K562 (cell line): Measurements from ENCODE around the gene DSTYK. TPM values are rescaled to one million over a fixed set of nuclear protein-coding genes. Genes with fewer than 3 reads are reported as not detected.
"Not testable (repeated sequence)": the region's sequence is repeated elsewhere in the genome, so short reads cannot be mapped to it uniquely, and the experiment has no call there.

ENCODE experiments used
- ATAC-seq: fragments of 200-7000 bp; cut with Tn5 transposase; 3 replicates; pipeline ENCODE4 v1.9.1; 2020; ENCODE audit warnings: moderate library complexity
- BruUV-seq: library from RNA; stranded (reverse); fragments of 400-500 nt; replicated peaks from 2 replicates; lab custom pipeline; 2021; lab: Mats Ljungman, UMichigan
- CTCF ChIA-PET: fragments of 300-600 bp; formaldehyde crosslinking; extraction: SDS; loops from one replicate; lab custom pipeline; 2021; ENCODE audit warnings: low intra/inter-chr PET ratio; lab: Yijun Ruan, JAX
- POLR2A ChIA-PET: fragments of 300-600, 350-650 bp; sonication (Branson Sonifier 250); formaldehyde crosslinking; extraction: SDS; loops from one replicate; lab custom pipeline; 2021; ENCODE audit warnings: antibody characterized with exemption, inconsistent platforms; lab: Yijun Ruan, JAX
- DNase-seq, 4 experiments: peaks; one replicate each; pipeline versions ENCODE4 v3.0.0 to v3.0.0-alpha.2; 2011 to 2018; ENCODE audit warnings: low spot score in 3 of 4, mixed read lengths in 3 of 4; ENCODE audit errors: extremely low read depth in 1 of 4
- FAIRE-seq: peaks from 2 replicates; lab custom pipeline; 2011; peaks lifted over from hg19 to GRCh38; lab: Jason Lieb, UNC
- H2AFZ ChIP-seq: 2 replicates; pipeline ENCODE4 v1.6.0; 2011; ENCODE audit warnings: low read depth, low read length, control low read depth, inconsistent platforms
- H3K27ac ChIP-seq: fragments of 200-600 bp; 3 replicates; pipeline ENCODE4 v1.8.0; 2011; ENCODE audit warnings: low read depth, mild to moderate bottlenecking, control low read depth, inconsistent platforms, low read length, moderate library complexity, mixed read lengths; ENCODE audit errors: extremely low read depth
- H3K27me3 ChIP-seq, 2 experiments: fragments of 300-600 bp in 1 of 2; 2 replicates in 1 of 2; 3 replicates in 1 of 2; pipeline versions ENCODE4 v1.6.0 to v1.8.0; 2011; ENCODE audit warnings: inconsistent platforms in 2 of 2, low read length in 2 of 2, mild to moderate bottlenecking in 1 of 2, mixed read lengths in 1 of 2, moderate library complexity in 1 of 2; ENCODE audit not compliant: control insufficient read depth in 2 of 2, insufficient read depth in 2 of 2
- H3K36me3 ChIP-seq: fragments of 300-600 bp; 3 replicates; pipeline ENCODE4 v1.8.0; 2011; ENCODE audit warnings: mild to moderate bottlenecking, low read length, inconsistent platforms; ENCODE audit not compliant: control insufficient read depth, insufficient read depth
- H3K4me1 ChIP-seq, 2 experiments: fragments of 200-600 bp in 1 of 2; replicated peaks in 1 of 2; 2 replicates in 1 of 2; 3 replicates in 1 of 2; pipeline versions ENCODE4 v1.5.1 to v1.8.0; 2011; ENCODE audit warnings: inconsistent platforms in 2 of 2, low read length in 2 of 2, mild to moderate bottlenecking in 1 of 2, mixed read lengths in 1 of 2, moderate library complexity in 1 of 2; ENCODE audit not compliant: control insufficient read depth in 2 of 2, insufficient read depth in 2 of 2
- H3K4me2 ChIP-seq: 2 replicates; pipeline ENCODE4 v1.6.1; 2011; ENCODE audit warnings: low read length, control low read depth, inconsistent platforms, mixed read lengths; ENCODE audit not compliant: insufficient read depth
- H3K4me3 ChIP-seq: fragments of 200-600 bp; sonication (generic), shearing (Covaris generic); 2 replicates; pipeline ENCODE4 v1.5.1; 2016; ENCODE audit warnings: control low read depth, inconsistent platforms
- H3K79me2 ChIP-seq: fragments of 200-600 bp; 3 replicates; pipeline ENCODE4 v1.8.0; 2011; ENCODE audit warnings: low read length, inconsistent platforms; ENCODE audit not compliant: control insufficient read depth, insufficient read depth
- H3K9ac ChIP-seq, 2 experiments: 2 replicates each; pipeline versions ENCODE4 v1.6.0 to v1.6.1; 2011; ENCODE audit warnings: low read depth in 2 of 2, low read length in 2 of 2, control low read depth in 1 of 2, inconsistent platforms in 1 of 2, mild to moderate bottlenecking in 1 of 2, mixed read lengths in 1 of 2; ENCODE audit not compliant: insufficient read depth in 1 of 2
- H3K9me1 ChIP-seq: one replicate; pipeline ENCODE4 v1.6.0; 2011; ENCODE audit warnings: inconsistent platforms, mild to moderate bottlenecking, low read length, moderate library complexity; ENCODE audit not compliant: control insufficient read depth, insufficient read depth
- H3K9me3 ChIP-seq: replicated peaks from 2 replicates; pipeline ENCODE4 v1.5.1; 2011; ENCODE audit warnings: low read depth, low read length, inconsistent platforms; ENCODE audit not compliant: control insufficient read depth, insufficient read depth
- H4K20me1 ChIP-seq: replicated peaks from 2 replicates; pipeline ENCODE4 v1.6.1; 2011; ENCODE audit warnings: low read length, inconsistent platforms, mixed read lengths; ENCODE audit not compliant: control insufficient read depth, insufficient read depth
- CBX1 ChIP-seq: sonication (generic); IDR thresholded peaks from 2 replicates; pipeline ENCODE4 v1.6.1; 2016; ENCODE audit warnings: antibody characterized with exemption, low read depth, mild to moderate bottlenecking
- CBX3 ChIP-seq, 2 experiments: IDR thresholded peaks; 1 replicate in 1 of 2; 2 replicates in 1 of 2; pipeline ENCODE4 v1.6.1; 2012; ENCODE audit warnings: inconsistent platforms in 2 of 2, low read length in 2 of 2, borderline replicate concordance in 1 of 2, control low read depth in 1 of 2
- CBX5 ChIP-seq: IDR thresholded peaks from 2 replicates; pipeline ENCODE4 v1.6.1; 2014; ENCODE audit warnings: low read depth, borderline replicate concordance
- GABPB1 ChIP-seq: sonication (generic); formaldehyde crosslinking; IDR thresholded peaks from 2 replicates; pipeline ENCODE4 v1.8.0; 2022; ENCODE audit warnings: mild to moderate bottlenecking, missing genetic modification reagents
- HLTF ChIP-seq: fragments of 450-650 bp; IDR thresholded peaks from 2 replicates; pipeline ENCODE4 v1.6.1; 2016
- KAT7 ChIP-seq: sonication (generic); formaldehyde crosslinking; IDR thresholded peaks from 2 replicates; pipeline ENCODE4 v1.8.0; 2022; ENCODE audit warnings: missing genetic modification reagents, mild to moderate bottlenecking, borderline replicate concordance
- MTA3 ChIP-seq: fragments of 450-650 bp; formaldehyde crosslinking; IDR thresholded peaks from 2 replicates; pipeline ENCODE4 v1.6.1; 2017; ENCODE audit warnings: mild to moderate bottlenecking, borderline replicate concordance
- TRIM24 ChIP-seq, 2 experiments: fragments of 450-650 bp; IDR thresholded peaks; 2 replicates each; pipeline ENCODE4 v1.6.1; 2016
- XRCC3 ChIP-seq: fragments of 450-650 bp; IDR thresholded peaks from 2 replicates; pipeline ENCODE4 v1.6.1; 2017; ENCODE audit warnings: mild to moderate bottlenecking, moderate library complexity
- ZEB2 ChIP-seq: fragments of 450-650 bp; IDR thresholded peaks from 2 replicates; pipeline ENCODE4 v1.6.1; 2016
- ZFP36 ChIP-seq: fragments of 150-350 bp; IDR thresholded peaks from 2 replicates; pipeline ENCODE4 v1.6.1; 2018; ENCODE audit warnings: low read length, low read depth; ENCODE audit not compliant: partially characterized antibody
- ZNF280B ChIP-seq: fragments of 250-450 bp; sonication (Bioruptor Pico); IDR thresholded peaks from 2 replicates; pipeline ENCODE4 v1.5.1; 2021; ENCODE audit warnings: mild to moderate bottlenecking
- ZNF445 ChIP-seq: fragments of 250-450 bp; sonication (Bioruptor Pico); IDR thresholded peaks from 2 replicates; pipeline ENCODE4 v1.4.0; 2020; ENCODE audit warnings: low read depth, mild to moderate bottlenecking, moderate library complexity
- ZNF785 ChIP-seq: fragments of 250-450 bp; sonication (Bioruptor Pico); IDR thresholded peaks from 2 replicates; pipeline ENCODE4 v1.4.0; 2020; ENCODE audit warnings: mild to moderate bottlenecking
- WGBS: fragments of 100-300 bp; shearing (Covaris generic); methylation state at CpG from one replicate; pipeline ENCODE4 v1.1.6; 2016; ENCODE audit warnings: low coverage, mixed read lengths; ENCODE audit not compliant: insufficient coverage; ENCODE audit errors: missing lambda C conversion rate; 5-methylcytosine and 5-hydroxymethylcytosine counted together
- in situ Hi-C: fragments of 300-500 bp; cut with MboI; formaldehyde crosslinking; loops from 4 replicates; pipeline ENCODE4 v1.15.0; 2018; ENCODE audit warnings: inconsistent platforms, mixed read lengths
- intact Hi-C: fragments of 100-400 bp; cut with micrococcal nuclease; formaldehyde crosslinking; loops from 2 replicates; pipeline ENCODE4 v1.14.2; 2022
- polyA plus RNA-seq, 8 experiments: library from polyadenylated mRNA; depleted of rRNA in 4 of 8; stranded (reverse) in 5 of 8; unstranded in 3 of 8; fragments of >200 nt; fragmentation: Nextera tagmentation in 2 of 8; fragmentation: Illumina TruSeq in 1 of 8; extraction: Ambion mirVana in 2 of 8; extraction: Trizol in 1 of 8; gene quantifications; 2 replicates each; pipeline versions ENCODE4 v1.2.1 to v1.2.3, GENCODE V29; 2011 to 2014; ENCODE audit warnings: inconsistent platforms in 1 of 8, missing spikeins in 1 of 8
- total RNA-seq, 7 experiments: library from RNA; depleted of rRNA in 6 of 7; stranded (reverse); fragments of >200 nt in 6 of 7; fragmentation: Illumina TruSeq in 2 of 7; extraction: Trizol in 2 of 7; gene quantifications; 2 replicates each; pipeline versions ENCODE4 v1.2.1 to v1.2.3, GENCODE V29; 2011 to 2021; ENCODE audit warnings: low replicate concordance in 1 of 7
- TF ChIP-seq, protein P1 (sequence below): sonication (generic); formaldehyde crosslinking; IDR thresholded peaks from 2 replicates; pipeline ENCODE4 v1.8.0; 2022; ENCODE audit warnings: missing genetic modification reagents, mild to moderate bottlenecking, moderate library complexity, borderline replicate concordance
- TF ChIP-seq, protein P2 (sequence below): sonication (generic); formaldehyde crosslinking; IDR thresholded peaks from 2 replicates; pipeline ENCODE4 v1.8.0; 2022; ENCODE audit warnings: mild to moderate bottlenecking, missing genetic modification reagents
- TF ChIP-seq, protein P3 (sequence below): fragments of 200-800 bp; sonication (Bioruptor generic); IDR thresholded peaks from 2 replicates; pipeline ENCODE4 v1.6.1; 2017; ENCODE audit warnings: missing genetic modification characterization, missing compliant biosample characterization

Gene DSTYK
- total and polyA plus RNA-seq, 9 of the 15 experiments (the other 6 are each of a cell fraction or from before 2014, with no cell fraction given), result 4.2 to 7.1 (median 6.2) TPM

GRCh38 chr1:205155665-205156377, 55.7 kb downstream of the DSTYK start:
- H2AFZ ChIP-seq, BruUV-seq, H3K27me3 ChIP-seq, H3K9me1 ChIP-seq, H3K4me3 ChIP-seq, ATAC-seq, H4K20me1 ChIP-seq, POLR2A ChIA-PET, H3K4me2 ChIP-seq, FAIRE-seq, in situ Hi-C loops, H3K27ac ChIP-seq, CTCF ChIA-PET, H3K79me2 ChIP-seq, H3K9ac ChIP-seq: not testable (repeated sequence)
- 91% methylated on average over 3 of the region's 3 CpGs for WGBS
- intact Hi-C loops, result loop anchor here (5.0 kb wide), 1 partner anchor 56 kb away; the partner anchor contains the start of gene DSTYK
- Histone ChIP-seq H3K4me1 (peaks cover 7 to 21% of the 10 kb centered on the region in 2 experiments), H3K9me3 (peaks cover 26% of the 10 kb centered on the region), H3K36me3 (peaks cover 71% of the 10 kb centered on the region)
- peak in 1 of 4 experiments; percentile 12 for DNase-seq
- TF ChIP-seq ZFP36, result peak; percentile 85
- TF ChIP-seq CBX1, result peak; percentile 97
- peak; percentile 55; the same call in 1 of the 2 replicates for TF ChIP-seq MTA3
- 0 out of 2 replicates have a peak, but pooled peaks have one; percentile 50 for TF ChIP-seq KAT7
- TF ChIP-seq XRCC3, result peak; percentile 99; the same call in 1 of the 2 replicates
- TF ChIP-seq, protein P1, sequence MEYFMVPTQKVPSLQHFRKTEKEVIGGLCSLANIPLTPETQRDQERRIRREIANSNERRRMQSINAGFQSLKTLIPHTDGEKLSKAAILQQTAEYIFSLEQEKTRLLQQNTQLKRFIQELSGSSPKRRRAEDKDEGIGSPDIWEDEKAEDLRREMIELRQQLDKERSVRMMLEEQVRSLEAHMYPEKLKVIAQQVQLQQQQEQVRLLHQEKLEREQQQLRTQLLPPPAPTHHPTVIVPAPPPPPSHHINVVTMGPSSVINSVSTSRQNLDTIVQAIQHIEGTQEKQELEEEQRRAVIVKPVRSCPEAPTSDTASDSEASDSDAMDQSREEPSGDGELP (CRISPR knock-in tag), result 0 out of 2 replicates have a peak, but pooled peaks have one; percentile 14
- TF ChIP-seq ZNF445, result peak; percentile 99
- 0 out of 2 replicates have a peak, but pooled peaks have one; percentile 36 for TF ChIP-seq ZNF785 (CRISPR knock-in tag)
- TF ChIP-seq CBX5, result peak; percentile 89
- TF ChIP-seq ZNF280B, result peak; percentile 85; the same call in 1 of the 2 replicates
- TF ChIP-seq, protein P2, sequence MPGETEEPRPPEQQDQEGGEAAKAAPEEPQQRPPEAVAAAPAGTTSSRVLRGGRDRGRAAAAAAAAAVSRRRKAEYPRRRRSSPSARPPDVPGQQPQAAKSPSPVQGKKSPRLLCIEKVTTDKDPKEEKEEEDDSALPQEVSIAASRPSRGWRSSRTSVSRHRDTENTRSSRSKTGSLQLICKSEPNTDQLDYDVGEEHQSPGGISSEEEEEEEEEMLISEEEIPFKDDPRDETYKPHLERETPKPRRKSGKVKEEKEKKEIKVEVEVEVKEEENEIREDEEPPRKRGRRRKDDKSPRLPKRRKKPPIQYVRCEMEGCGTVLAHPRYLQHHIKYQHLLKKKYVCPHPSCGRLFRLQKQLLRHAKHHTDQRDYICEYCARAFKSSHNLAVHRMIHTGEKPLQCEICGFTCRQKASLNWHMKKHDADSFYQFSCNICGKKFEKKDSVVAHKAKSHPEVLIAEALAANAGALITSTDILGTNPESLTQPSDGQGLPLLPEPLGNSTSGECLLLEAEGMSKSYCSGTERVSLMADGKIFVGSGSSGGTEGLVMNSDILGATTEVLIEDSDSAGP (CRISPR knock-in tag), result 0 out of 2 replicates have a peak, but pooled peaks have one; percentile 26
- TF ChIP-seq, protein P3, sequence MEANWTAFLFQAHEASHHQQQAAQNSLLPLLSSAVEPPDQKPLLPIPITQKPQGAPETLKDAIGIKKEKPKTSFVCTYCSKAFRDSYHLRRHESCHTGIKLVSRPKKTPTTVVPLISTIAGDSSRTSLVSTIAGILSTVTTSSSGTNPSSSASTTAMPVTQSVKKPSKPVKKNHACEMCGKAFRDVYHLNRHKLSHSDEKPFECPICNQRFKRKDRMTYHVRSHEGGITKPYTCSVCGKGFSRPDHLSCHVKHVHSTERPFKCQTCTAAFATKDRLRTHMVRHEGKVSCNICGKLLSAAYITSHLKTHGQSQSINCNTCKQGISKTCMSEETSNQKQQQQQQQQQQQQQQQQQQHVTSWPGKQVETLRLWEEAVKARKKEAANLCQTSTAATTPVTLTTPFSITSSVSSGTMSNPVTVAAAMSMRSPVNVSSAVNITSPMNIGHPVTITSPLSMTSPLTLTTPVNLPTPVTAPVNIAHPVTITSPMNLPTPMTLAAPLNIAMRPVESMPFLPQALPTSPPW (CRISPR knock-in tag), result peak; percentile 9; the same call in 1 of the 2 replicates
- TF ChIP-seq CBX3 (IDR thresholded peaks at IDR 0.05; ENCODE audit: borderline replicate concordance in 1 of 2, low read length in 2 of 2), result peak in 1 of 2 experiments; percentile 98; a peak in 2 of 3 replicates
- TF ChIP-seq GABPB1 (CRISPR knock-in tag), result peak; percentile 33; the same call in 1 of the 2 replicates
- peak; percentile 78; the same call in 1 of the 2 replicates for TF ChIP-seq HLTF
- peak; percentile 86 for TF ChIP-seq ZEB2
- peak; percentile 81 to 94 for TF ChIP-seq TRIM24 (IDR thresholded peaks at IDR 0.05)
